ENCODE data around the gene RAPGEF3. TPM values are rescaled to one million over a fixed set of nuclear protein-coding genes. Genes with fewer than 3 reads are reported as not detected.

RAPGEF3 gene
- total RNA-seq, 2 donors from 2014 or later, result 11.4 to 19.6 TPM

DNA sequence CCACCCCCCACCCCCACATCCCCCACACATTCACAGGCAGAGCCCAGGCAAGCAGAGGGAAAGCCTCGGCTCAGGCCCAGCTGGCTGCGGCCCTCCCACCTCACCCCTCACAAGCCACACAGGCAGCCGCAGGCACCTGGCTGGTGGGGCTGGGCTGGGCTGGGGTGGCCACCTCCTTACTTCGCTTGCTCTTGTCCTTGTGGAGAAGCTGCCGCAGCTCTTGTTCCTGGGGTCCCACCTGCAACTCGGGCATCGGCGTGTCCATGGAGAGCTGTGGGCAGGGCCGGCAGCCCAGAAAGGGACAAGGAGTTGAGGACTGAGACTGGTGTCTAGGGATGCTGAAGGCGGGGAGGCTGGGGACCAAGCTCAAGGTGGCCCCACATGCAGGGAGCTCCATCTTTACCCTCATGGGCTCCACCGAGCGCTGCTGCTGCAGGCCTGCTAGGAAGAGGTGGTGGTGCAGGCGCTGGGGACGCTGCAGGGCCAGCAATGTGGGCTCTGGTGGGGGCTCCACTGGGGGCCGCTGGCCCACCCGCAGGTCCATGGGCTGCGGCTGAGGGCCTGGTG, 39.8 kb upstream of the RAPGEF3 start:
- Histone ChIP-seq H3K9me3 (ENCODE audit: control insufficient read depth, low read length) (no peaks in the 10 kb centered on the region), H3K27ac (ENCODE audit: low read depth, low read length) (no peak overlapping the region), H3K27me3 (ENCODE audit: control insufficient read depth, insufficient read depth, low read length, poor library complexity, severe bottlenecking) (no peaks in the 10 kb centered on the region), H3K4me3 (ENCODE audit: low read length) (no peak overlapping the region), H3K36me3 (ENCODE audit: control insufficient read depth, insufficient read depth, low read length) (peaks cover 71% of the 10 kb centered on the region), H3K9ac (ENCODE audit: extremely low read depth, low read length, poor library complexity, severe bottlenecking) (no peak overlapping the region), H3K4me1 (ENCODE audit: control insufficient read depth, insufficient read depth, low read length) (no peaks in the 10 kb centered on the region)
- Mint-ChIP-seq H3K4me1 (peaks cover 13% of the 10 kb centered on the region), H3K36me3 (ENCODE audit: low read depth) (peaks cover 35% of the 10 kb centered on the region), H3K27me3 (ENCODE audit: insufficient read depth) (no peaks in the 10 kb centered on the region), H3K4me3 (no peak overlapping the region), H3K27ac (no peak overlapping the region), H3K9me3 (no peaks in the 10 kb centered on the region)
- TF ChIP-seq, protein P1, sequence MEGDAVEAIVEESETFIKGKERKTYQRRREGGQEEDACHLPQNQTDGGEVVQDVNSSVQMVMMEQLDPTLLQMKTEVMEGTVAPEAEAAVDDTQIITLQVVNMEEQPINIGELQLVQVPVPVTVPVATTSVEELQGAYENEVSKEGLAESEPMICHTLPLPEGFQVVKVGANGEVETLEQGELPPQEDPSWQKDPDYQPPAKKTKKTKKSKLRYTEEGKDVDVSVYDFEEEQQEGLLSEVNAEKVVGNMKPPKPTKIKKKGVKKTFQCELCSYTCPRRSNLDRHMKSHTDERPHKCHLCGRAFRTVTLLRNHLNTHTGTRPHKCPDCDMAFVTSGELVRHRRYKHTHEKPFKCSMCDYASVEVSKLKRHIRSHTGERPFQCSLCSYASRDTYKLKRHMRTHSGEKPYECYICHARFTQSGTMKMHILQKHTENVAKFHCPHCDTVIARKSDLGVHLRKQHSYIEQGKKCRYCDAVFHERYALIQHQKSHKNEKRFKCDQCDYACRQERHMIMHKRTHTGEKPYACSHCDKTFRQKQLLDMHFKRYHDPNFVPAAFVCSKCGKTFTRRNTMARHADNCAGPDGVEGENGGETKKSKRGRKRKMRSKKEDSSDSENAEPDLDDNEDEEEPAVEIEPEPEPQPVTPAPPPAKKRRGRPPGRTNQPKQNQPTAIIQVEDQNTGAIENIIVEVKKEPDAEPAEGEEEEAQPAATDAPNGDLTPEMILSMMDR (conservative IDR thresholded peaks at IDR 0.05), result no peak
- DNase-seq, result no peak
- WGBS, 2 experiments (ENCODE audit: insufficient coverage in 1 of 2, insufficient read length in 1 of 2), result 95 to 98% methylated on average over 12 to 17 of the region's 17 CpGs

DNA sequence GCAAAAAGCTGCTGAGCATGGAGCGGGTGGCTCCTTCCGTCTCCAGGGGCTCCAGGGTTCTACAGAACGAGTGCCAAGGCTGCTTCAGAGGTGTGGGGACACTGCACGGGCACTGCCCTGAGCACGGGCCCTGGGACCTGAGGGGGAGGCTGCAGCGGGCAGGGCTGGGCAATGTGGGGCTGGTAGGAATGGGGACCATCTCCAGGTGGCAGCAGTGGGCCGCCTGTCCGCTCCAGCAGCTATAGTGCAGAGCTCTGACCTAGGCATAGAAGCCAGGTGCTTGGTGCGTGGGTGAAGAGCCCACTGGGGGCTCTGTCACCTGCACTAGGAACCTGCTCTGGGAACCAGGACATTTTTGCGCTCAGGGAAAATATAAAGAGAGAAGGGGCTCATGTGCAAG, 38.8 kb upstream of the RAPGEF3 start:
- Histone ChIP-seq H3K27me3 (ENCODE audit: control insufficient read depth, insufficient read depth, low read length, poor library complexity, severe bottlenecking) (no peaks in the 10 kb centered on the region), H3K9ac (ENCODE audit: extremely low read depth, low read length, poor library complexity, severe bottlenecking) (no peak overlapping the region), H3K4me3 (ENCODE audit: low read length) (no peak overlapping the region), H3K27ac (ENCODE audit: low read depth, low read length) (no peak overlapping the region), H3K9me3 (ENCODE audit: control insufficient read depth, low read length) (no peaks in the 10 kb centered on the region), H3K36me3 (ENCODE audit: control insufficient read depth, insufficient read depth, low read length) (peaks cover 70% of the 10 kb centered on the region), H3K4me1 (ENCODE audit: control insufficient read depth, insufficient read depth, low read length) (no peaks in the 10 kb centered on the region)
- no peaks in the 10 kb centered on the region for H3K9me3 Mint-ChIP-seq
- 92 to 93% methylated on average over 7 to 10 of the region's 10 CpGs for WGBS, 2 experiments (ENCODE audit: insufficient coverage in 1 of 2, insufficient read length in 1 of 2)
- H3K27ac Mint-ChIP-seq, result no peak overlapping the region
- H3K36me3 Mint-ChIP-seq (ENCODE audit: low read depth), result peaks cover 35% of the 10 kb centered on the region
- TF ChIP-seq, protein P1 (conservative IDR thresholded peaks at IDR 0.05), result peak; percentile 72
- H3K4me3 Mint-ChIP-seq, result no peak overlapping the region
- DNase-seq, result peak; percentile 89
- peaks cover 6% of the 10 kb centered on the region for H3K4me1 Mint-ChIP-seq
- H3K27me3 Mint-ChIP-seq (ENCODE audit: insufficient read depth), result no peaks in the 10 kb centered on the region

DNA sequence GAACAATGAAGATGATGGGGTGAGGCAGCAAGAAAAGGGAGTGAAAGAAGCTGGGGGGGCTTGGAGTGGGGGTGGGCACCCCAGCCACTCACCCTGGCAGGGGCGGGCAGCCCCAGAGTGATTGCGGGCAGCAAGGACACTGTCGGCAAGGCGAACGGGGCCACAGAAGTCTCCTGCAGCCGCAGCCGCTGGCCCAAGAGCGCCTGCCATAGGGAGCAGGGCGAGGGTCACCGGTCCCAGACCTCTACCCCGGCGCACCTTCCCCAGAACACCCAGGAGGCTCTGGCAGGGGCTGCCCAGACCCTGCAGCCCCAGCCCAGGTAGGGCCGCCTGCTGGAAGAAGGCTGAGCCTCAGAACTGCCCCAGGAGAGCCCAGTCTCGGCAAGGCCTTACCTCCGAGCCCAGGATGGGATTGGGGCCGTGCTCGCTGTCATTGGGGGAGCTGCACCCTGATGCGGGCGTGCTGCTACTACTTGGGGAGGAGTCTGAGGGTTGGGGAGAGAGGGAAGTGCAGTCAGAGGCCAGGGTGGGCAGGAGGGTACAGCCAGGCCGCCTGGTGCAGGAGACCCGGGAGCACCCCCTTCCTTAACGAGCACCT, 37.2 kb upstream of the RAPGEF3 start:
- Mint-ChIP-seq H3K4me1 (peaks cover 1% of the 10 kb centered on the region), H3K27ac (no peak overlapping the region)
- no peaks in the 10 kb centered on the region for H3K9me3 ChIP-seq (ENCODE audit: control insufficient read depth, low read length)

More for the DNA sequence above, 37.2 kb upstream of the RAPGEF3 start:
- no peak overlapping the region for H3K27ac ChIP-seq (ENCODE audit: low read depth, low read length)
- H3K4me1 ChIP-seq (ENCODE audit: control insufficient read depth, insufficient read depth, low read length), result no peaks in the 10 kb centered on the region
- Mint-ChIP-seq H3K4me3 (no peak overlapping the region), H3K27me3 (ENCODE audit: insufficient read depth) (no peaks in the 10 kb centered on the region), H3K36me3 (ENCODE audit: low read depth) (peaks cover 47% of the 10 kb centered on the region), H3K9me3 (no peaks in the 10 kb centered on the region)
- H3K4me3 ChIP-seq (ENCODE audit: low read length), result no peak overlapping the region
- WGBS, 2 experiments (ENCODE audit: insufficient coverage in 1 of 2, insufficient read length in 1 of 2), result 96% methylated on average over 22 of the region's 22 CpGs; no CpG with 5 or more reads in 1 of the 2 experiments
- peaks cover 67% of the 10 kb centered on the region for H3K36me3 ChIP-seq (ENCODE audit: control insufficient read depth, insufficient read depth, low read length)
- H3K27me3 ChIP-seq (ENCODE audit: control insufficient read depth, insufficient read depth, low read length, poor library complexity, severe bottlenecking), result no peaks in the 10 kb centered on the region
- no peak for DNase-seq
- TF ChIP-seq, protein P1 (conservative IDR thresholded peaks at IDR 0.05), result no peak
- no peak overlapping the region for H3K9ac ChIP-seq (ENCODE audit: extremely low read depth, low read length, poor library complexity, severe bottlenecking)

All from endodermal cell (in vitro differentiated cells).